NT2/D1 (cell line): ENCODE measurements around the gene THBS3.
"Not testable (repeated sequence)": the region's sequence is repeated elsewhere in the genome, so short reads cannot be mapped to it uniquely, and the experiment has no call there.

ENCODE experiments used
- SUZ12 ChIP-seq: IDR thresholded peaks from 2 replicates; pipeline ENCODE4 v1.6.1; 2011; ENCODE audit not compliant: insufficient read length, insufficient read depth; ENCODE audit errors: extremely low read depth
- YY1 ChIP-seq: IDR thresholded peaks from 2 replicates; pipeline ENCODE4 v1.6.1; 2011; ENCODE audit not compliant: insufficient read length, insufficient read depth
- ZNF274 ChIP-seq: IDR thresholded peaks from 2 replicates; pipeline ENCODE4 v1.6.1; 2011; ENCODE audit warnings: mild to moderate bottlenecking, low read depth, low read length

DNA sequence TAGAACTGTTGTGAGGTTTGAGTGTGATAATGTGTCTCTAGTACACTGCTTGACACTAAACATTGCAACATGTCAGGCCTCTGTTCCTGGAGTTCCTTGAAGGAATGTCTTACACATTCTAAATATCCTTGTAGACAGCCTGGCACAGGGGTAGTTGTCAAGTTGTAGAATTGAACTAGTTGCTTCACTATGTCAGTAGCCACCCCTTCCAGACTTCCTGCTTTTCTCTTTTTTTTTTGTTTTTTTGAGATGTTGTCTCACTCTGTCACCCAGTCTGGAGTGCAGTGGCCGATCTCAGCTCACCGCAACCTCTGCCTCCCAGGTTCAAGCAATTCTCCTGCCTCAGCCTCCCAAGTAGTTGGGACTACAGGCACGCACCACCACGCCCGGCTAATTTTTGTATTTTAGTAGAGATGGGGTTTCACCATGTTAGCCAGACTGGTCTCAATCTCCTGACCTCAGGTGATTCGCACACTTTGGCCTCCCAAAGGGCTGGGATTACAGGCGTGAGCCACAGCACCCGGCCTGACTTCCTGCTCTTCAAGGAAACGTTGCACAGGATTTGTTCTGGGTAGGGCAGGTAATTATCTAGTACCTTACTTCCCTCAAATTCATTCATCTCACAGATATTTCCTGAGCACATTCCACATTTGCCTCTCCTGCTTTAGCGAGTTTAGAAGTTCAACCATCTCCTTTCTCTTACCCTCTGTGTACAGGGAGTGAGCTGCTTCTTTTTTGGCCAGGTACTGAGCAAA lies 12.7 kb upstream of the THBS3 start:
- not testable (repeated sequence) for TF ChIP-seq ZNF274, YY1, SUZ12
